OCI-LY3 (cell line): ENCODE data around the gene RIF1.

Source experiments
- EZH2phosphoT487 ChIP-seq: fragments of 200-600 bp; shearing (Covaris generic); IDR thresholded peaks from 2 replicates; pipeline ENCODE4 v1.6.1; 2018; ENCODE audit warnings: antibody characterized with exemption, mixed run types, low read depth
- TF ChIP-seq, protein P1 (sequence below): fragments of 200-600, 300-600 bp; sonication (generic); IDR thresholded peaks from 2 replicates; pipeline ENCODE4 v1.5.1; 2014; ENCODE audit warnings: antibody characterized with exemption, low read length, low read depth

DNA sequence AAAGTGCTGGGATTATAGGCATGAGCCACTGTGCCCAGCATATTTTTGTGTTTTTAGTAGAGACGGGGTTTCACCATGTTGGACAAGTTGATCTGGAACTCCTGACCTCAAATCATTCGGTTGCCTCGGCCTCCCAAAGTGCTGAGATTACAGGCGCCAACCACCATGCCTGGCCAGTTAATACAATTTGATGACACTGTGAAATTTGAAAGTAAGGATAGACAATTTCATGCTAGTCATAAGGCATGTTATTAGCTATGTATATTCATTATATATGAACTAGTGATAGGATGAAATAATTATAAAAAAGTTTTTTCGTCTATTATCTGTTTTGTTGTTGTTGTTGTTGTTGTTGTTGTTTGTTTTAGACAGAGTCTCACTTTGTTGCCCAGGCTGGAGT, 8.6 kb upstream of the RIF1 start:
- TF ChIP-seq EZH2phosphoT487, result no peak
- TF ChIP-seq, protein P1, sequence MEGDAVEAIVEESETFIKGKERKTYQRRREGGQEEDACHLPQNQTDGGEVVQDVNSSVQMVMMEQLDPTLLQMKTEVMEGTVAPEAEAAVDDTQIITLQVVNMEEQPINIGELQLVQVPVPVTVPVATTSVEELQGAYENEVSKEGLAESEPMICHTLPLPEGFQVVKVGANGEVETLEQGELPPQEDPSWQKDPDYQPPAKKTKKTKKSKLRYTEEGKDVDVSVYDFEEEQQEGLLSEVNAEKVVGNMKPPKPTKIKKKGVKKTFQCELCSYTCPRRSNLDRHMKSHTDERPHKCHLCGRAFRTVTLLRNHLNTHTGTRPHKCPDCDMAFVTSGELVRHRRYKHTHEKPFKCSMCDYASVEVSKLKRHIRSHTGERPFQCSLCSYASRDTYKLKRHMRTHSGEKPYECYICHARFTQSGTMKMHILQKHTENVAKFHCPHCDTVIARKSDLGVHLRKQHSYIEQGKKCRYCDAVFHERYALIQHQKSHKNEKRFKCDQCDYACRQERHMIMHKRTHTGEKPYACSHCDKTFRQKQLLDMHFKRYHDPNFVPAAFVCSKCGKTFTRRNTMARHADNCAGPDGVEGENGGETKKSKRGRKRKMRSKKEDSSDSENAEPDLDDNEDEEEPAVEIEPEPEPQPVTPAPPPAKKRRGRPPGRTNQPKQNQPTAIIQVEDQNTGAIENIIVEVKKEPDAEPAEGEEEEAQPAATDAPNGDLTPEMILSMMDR, result no peak
